GM18858 (cell line): ENCODE measurements around the gene VGLL2.

Experiments
- ATAC-seq: cut with Tn5 transposase; IDR thresholded peaks from one replicate; pipeline ENCODE4 v1.9.1; 2021; ENCODE audit not compliant: unreplicated experiment

Gene VGLL2

GRCh38 chr6:117311726-117312125 is 46.4 kb downstream of the VGLL2 start:
- ATAC-seq, result no peak

- ATAC-seq, result no peak
These were observed 51.9 kb downstream of the VGLL2 start for GRCh38 chr6:117317261-117317660.
